Glomerular endothelial cell (primary cell): ENCODE measurements around the gene LDHD. TPM values are rescaled to one million over a fixed set of nuclear protein-coding genes. Genes with fewer than 3 reads are reported as not detected.
"Not testable (repeated sequence)": the region's sequence is repeated elsewhere in the genome, so short reads cannot be mapped to it uniquely, and the experiment has no call there.

Experiments used
- DNase-seq: peaks from one replicate; pipeline ENCODE4 v3.0.0-alpha.2; 2011; ENCODE audit warnings: low read depth, low spot score; ENCODE audit errors: extremely low read depth
- total RNA-seq: library from RNA; depleted of rRNA; stranded (reverse); fragments of >200 nt; gene quantifications from 2 replicates; pipeline ENCODE4 v1.2.3, GENCODE V29; 2015

Gene LDHD
- total RNA-seq, 1 donor from 2014 or later = 0.12 TPM

DNA sequence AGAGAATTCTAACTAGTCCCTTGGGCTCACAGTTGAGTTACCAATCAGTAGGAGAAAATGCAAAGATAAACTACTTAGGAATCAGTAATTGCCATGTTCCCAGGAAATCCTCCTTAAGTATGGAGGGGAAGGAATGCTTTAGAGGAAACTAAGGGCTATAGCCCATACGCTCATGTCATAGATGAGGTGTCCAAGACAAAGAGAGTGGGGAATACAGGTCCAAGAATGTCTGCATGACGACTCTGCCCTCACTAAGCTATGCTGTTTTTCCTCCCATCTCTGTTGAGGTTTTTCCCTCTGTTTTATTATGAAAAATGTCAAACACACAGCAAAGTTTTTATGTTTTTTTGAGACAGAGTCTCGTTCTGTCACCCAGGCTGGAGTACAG, 16.0 kb downstream of the LDHD start:
- DNase-seq = no peak

- DNase-seq = no peak
These were observed 16.6 kb downstream of the LDHD start for GRCh38 chr16:75099738-75100602.

- DNase-seq = no peak
These were observed 17.4 kb downstream of the LDHD start for GRCh38 chr16:75099075-75099667.

GRCh38 chr16:75097941-75098901, 18.4 kb downstream of the LDHD start:
- DNase-seq = no peak

GRCh38 chr16:75097191-75097761, 19.3 kb downstream of the LDHD start:
- DNase-seq = no peak

GRCh38 chr16:75096656-75097055, 19.9 kb downstream of the LDHD start:
- no peak for DNase-seq

DNA sequence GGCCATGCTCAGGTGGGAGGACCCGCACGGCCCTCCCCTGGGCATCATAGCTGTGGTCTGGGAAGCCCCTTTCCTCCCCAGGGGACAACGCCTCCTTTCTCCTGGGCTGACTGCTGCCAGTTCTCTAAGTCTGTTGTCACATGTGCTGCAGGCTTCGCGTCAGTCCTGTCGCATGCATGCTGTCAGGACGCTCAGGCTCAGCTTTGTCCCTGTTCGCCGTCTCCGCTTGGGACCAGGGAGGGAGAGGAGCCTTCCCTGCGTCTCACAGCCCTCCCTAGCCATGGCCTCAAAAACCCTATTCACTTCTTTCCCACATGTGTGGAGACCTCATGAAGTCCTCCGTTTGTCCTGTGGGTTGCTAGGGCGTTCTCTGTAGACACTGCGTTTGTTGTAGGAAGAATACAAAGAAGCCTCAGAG, 21.4 kb downstream of the LDHD start:
- no peak for DNase-seq

DNA sequence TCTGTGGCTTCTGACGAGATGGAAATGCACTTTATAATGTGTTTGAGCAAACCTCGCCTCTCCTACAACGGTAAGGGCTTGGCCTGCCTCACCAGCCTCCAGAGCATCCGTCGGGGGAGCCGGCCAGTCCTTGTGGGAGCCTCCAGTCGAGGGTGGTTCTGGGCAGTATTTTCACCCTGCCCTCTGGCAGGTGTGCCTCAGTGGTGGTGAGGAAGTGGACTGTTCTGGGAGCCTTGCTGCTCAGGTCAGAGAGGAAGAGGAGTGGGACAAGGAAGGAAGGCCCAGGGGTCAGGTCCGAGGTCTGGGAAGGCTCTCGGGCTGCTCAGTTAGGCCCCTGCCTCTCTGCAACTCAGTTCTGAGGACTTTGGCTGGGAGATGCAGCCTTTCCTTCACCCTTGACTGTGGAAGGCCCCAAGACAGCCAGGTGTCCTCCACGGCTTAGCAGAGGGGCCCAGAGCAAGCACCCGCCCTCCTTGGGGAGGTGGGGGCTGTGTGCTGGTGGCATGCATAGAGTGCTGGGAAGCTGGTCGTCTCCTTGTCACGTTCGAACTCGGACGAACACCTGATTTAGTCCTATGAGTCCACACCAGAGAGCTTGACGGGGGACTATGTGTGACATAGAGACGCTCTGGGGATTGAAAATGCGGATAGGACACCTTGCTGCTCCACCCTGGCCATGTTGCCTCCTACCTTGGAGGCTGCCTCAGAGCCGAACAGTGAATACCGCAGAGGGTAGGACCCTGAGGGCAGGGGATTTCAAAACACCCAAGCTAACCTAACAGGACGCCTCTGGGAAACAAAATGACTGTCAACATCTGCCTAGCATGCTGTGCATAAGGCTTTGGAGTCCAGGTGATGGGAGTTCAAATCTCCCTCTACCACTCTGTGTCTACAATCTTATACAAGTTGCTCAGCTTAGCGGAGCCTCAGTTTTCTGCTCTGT, 22.7 kb downstream of the LDHD start:
- DNase-seq = no peak

GRCh38 chr16:75092777-75093176, 23.8 kb downstream of the LDHD start:
- DNase-seq = no peak

- not testable (repeated sequence) for DNase-seq
These were observed 25.0 kb downstream of the LDHD start for GRCh38 chr16:75091619-75092018.

- DNase-seq = not testable (repeated sequence)
These were observed 25.7 kb downstream of the LDHD start for GRCh38 chr16:75090899-75091298.

DNA sequence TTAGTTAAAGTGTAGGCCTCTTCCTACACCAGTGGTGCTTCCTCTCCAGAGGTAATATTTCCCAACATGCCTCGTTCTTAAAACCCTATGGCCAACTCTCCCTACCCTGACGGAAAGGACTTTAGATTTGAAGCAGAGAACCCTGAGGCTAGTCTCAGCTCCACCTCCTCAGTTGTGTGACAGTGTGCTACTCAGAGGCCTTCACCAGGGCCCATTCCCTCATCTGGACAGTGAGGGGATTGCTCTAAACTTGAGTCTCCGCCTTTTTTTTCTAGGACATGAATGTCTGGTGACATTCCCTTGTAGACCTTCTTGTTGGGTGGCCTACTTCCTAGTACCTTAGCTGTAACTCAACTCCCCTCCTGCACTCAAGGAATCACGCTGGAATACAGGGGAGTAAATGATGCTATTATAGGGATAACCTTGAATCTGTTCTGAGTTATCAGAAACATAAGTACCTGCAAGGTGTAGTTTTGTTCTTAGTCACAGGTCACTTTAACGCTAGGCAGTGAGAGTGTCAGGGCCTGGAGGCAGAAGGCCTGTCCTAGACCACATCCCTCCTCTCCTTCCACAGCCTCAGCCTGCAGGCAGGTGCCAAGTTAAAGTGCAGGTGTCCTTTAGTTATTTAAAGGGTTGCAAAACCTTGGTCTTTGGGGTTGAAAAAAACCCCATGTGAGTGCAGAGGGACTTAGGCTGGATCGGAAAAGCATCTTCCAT, 26.9 kb downstream of the LDHD start:
- no peak for DNase-seq

DNA sequence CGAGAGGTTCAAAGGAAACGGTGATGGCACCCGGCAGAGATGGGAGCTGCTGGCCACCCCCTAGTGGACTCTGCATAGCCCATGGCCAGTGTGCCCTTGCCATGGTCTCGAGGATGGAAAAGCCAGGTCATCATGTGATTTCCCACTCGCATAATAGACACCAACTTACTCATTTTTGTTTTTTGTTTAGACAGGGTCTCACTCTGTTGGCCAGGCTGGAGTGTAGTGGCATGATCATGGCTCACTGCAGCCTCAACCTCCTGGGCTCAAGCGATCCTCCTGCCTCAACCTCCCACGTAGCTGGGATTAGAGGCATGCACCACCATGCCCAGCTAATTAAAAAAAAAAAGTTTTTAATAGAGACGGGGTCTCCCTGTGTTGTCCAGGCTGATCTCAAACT, 27.6 kb downstream of the LDHD start:
- DNase-seq = no peak

GRCh38 chr16:75088216-75088615, 28.4 kb downstream of the LDHD start:
- no peak for DNase-seq

DNA sequence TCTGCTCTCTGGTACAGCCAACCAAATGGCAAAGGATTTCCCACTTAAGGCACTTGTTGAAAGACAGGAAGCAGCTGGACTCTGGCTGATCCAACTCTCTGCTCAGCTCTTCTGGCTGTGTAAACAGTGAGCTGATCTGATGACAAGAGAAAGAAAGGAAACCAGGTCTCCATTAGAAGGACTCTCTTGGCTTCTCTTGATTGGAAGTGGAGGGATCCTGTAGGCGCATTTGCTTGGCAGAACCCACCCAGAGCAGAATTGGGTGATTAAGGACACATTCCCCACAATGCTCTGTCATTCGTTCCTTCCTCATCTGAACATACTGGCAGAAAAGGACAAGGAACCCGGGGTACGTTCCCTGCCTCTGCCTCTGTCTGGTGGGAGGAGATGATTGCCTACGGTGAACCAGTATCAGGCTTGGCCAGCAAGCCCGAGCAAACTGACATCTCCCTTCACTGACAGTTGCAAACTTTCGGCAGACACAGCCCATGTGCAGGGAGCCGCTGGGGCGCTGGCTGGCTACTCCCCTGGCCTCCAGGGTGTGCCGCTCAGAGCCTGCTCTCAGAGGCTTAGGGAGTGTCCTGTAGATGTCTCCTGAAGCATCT, 29.1 kb downstream of the LDHD start:
- DNase-seq = peak; percentile 91

DNA sequence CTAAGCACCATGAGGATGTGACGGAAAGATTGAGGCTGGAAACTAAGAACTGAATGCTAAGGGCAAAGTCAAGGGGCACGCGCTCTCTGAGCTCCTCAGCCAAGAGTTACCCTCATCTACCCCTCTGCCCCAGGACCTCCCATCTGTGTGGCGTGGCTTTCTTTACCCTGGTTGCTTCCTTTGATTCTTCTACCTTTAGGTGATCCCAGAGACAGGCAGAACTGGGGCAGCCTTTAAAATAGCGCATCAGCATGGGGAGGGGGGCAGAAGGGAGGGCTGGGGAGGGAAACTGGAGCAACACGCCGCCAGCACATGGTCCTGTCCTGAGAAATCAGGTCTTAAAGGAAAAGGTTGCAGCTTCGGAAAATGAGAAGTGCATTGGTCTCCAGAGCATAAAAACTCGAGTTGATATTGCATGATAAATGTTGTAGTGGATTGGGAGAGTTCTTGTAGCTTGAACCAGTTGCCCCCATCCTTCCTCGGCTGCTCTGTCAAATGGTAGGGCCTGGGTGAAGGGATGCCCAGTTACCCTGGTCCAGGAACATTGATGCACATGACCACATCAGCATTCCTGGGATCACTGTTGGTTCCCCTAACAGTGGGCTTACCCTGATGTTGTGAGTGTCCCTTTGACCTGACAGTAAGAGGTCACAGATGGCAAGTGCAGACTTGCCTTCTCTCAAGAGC, 29.7 kb downstream of the LDHD start:
- no peak for DNase-seq

DNA sequence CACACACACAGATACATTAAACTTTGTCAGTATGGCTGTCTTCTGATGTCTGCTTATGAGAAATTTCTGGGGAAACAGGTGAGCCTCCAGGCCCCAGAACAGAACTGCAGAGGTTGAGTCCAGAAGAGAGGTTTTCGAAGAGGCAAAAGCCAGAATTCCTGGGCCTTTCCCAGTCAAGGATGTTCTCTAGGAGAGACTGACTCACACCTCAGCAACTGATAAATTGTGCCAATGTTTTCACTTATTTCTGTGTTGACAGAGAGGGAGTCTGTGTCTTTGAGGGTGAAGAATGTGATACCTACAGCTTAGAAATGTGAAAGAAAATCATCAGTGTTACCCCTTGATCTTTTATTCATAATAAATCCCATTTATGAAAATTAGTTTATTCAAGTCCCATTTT, 30.3 kb downstream of the LDHD start:
- no peak for DNase-seq

DNA sequence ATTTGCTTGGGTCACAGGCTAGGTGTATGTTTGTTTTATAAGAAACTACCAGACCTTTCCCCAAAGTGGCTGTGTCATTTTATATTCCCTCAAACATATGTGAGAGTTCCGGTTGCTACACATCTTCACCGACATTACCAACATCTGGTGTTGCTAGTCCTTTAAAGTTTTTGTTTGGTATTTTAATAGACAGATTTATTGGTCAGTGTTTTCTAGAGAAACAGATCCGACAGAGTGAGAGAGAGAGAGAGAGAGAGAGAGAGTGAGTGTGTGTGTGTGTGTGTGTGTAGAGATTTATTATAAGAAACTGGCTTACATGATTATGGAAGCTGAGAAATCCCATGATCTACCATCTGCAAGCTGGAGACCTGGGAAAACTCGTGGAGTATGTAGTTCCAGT, 31.0 kb downstream of the LDHD start:
- no peak for DNase-seq
